Measurements from ENCODE around the gene MTG2. TPM values are rescaled to one million over a fixed set of nuclear protein-coding genes. Genes with fewer than 3 reads are reported as not detected.

The MTG2 gene
- total and polyA plus RNA-seq, 10 of the 15 experiments (the other 5 are each of a cell fraction or from before 2014, with no cell fraction given): 6.2 to 52.4 (median 34.3) TPM

DNA sequence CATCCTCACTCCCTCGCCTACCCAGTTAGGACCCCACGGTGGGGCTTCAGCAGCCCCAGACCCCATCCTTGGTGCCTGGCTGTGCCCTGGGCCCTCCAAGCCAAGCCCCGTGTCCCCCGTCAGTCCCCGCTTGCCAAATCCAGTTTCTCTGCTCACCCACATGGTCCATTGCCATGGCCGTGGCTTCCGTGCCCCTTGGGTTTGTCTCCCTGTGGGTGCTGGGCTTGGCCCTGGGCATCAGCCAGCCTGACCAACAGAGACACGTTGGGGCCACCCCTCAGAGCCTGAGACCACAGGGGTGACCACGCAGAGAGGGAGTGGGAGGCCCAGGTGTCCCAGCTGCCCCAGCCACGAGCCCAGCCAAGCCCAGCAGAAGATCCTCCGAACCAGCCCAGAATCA, 31.6 kb upstream of the MTG2 start (continued):
- TF ChIP-seq, protein P1, sequence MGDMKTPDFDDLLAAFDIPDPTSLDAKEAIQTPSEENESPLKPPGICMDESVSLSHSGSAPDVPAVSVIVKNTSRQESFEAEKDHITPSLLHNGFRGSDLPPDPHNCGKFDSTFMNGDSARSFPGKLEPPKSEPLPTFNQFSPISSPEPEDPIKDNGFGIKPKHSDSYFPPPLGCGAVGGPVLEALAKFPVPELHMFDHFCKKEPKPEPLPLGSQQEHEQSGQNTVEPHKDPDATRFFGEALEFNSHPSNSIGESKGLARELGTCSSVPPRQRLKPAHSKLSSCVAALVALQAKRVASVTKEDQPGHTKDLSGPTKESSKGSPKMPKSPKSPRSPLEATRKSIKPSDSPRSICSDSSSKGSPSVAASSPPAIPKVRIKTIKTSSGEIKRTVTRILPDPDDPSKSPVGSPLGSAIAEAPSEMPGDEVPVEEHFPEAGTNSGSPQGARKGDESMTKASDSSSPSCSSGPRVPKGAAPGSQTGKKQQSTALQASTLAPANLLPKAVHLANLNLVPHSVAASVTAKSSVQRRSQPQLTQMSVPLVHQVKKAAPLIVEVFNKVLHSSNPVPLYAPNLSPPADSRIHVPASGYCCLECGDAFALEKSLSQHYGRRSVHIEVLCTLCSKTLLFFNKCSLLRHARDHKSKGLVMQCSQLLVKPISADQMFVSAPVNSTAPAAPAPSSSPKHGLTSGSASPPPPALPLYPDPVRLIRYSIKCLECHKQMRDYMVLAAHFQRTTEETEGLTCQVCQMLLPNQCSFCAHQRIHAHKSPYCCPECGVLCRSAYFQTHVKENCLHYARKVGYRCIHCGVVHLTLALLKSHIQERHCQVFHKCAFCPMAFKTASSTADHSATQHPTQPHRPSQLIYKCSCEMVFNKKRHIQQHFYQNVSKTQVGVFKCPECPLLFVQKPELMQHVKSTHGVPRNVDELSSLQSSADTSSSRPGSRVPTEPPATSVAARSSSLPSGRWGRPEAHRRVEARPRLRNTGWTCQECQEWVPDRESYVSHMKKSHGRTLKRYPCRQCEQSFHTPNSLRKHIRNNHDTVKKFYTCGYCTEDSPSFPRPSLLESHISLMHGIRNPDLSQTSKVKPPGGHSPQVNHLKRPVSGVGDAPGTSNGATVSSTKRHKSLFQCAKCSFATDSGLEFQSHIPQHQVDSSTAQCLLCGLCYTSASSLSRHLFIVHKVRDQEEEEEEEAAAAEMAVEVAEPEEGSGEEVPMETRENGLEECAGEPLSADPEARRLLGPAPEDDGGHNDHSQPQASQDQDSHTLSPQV (IDR thresholded peaks at IDR 0.05): no peak
- TF ChIP-seq TCF3 (IDR thresholded peaks at IDR 0.05; ENCODE audit: borderline replicate concordance, insufficient read depth, low read depth, low read length): no peak
- no peak for TF ChIP-seq SMARCA5 (IDR thresholded peaks at IDR 0.05)
- no peak for TF ChIP-seq JUNB (IDR thresholded peaks at IDR 0.05)
- TF ChIP-seq, protein P2, sequence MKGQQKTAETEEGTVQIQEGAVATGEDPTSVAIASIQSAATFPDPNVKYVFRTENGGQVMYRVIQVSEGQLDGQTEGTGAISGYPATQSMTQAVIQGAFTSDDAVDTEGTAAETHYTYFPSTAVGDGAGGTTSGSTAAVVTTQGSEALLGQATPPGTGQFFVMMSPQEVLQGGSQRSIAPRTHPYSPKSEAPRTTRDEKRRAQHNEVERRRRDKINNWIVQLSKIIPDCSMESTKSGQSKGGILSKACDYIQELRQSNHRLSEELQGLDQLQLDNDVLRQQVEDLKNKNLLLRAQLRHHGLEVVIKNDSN (IDR thresholded peaks at IDR 0.05; ENCODE audit: borderline replicate concordance, extremely low read length, insufficient read depth, low read depth, low read length): no peak
- no peak for TF ChIP-seq IKZF2 (IDR thresholded peaks at IDR 0.05)
- no peak for TF ChIP-seq CBX5 (IDR thresholded peaks at IDR 0.05; ENCODE audit: low read depth)
- TF ChIP-seq KLF5 (IDR thresholded peaks at IDR 0.05; ENCODE audit: partially characterized antibody): no peak
- TF ChIP-seq NR2C2 (IDR thresholded peaks at IDR 0.05; ENCODE audit: borderline replicate concordance, control insufficient read depth, insufficient read length, low read depth): no peak

Measured in GM12878 (cell line).